Measurements from ENCODE around the gene SIN3A.
"Not testable (repeated sequence)": the region's sequence is repeated elsewhere in the genome, so short reads cannot be mapped to it uniquely, and the experiment has no call there.

The SIN3A gene

DNA sequence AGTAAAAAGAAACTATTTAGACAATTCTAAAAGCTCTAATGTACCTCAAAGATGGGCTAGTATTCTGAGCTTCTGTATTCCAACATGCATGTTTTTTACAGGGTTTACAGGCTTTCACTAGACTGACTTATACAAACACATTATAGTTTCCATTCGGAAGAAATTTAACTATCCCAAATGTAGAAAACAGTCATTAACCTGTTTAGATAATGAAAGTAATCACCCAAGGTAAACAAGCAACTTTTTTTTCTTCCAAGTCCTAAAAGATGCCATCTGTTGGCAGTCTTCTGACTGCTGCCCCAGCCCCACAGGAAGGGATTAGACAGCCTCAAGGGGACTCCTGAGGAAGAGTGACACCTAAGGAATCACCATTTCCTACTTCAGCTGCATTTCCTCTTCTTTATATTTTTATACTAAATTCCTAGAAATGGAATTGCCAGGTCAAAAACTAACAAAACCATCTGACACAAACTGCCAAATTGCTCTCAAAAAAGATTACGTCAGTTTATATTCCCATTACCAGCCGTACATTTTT is 25.5 kb downstream of the SIN3A start:
- no peaks in the 10 kb centered on the region for H3K9me3 ChIP-seq (ENCODE audit: control insufficient read depth, insufficient read depth, low read length)
- H3K9ac ChIP-seq (ENCODE audit: low read depth, low read length): no peak overlapping the region
- no peak overlapping the region for H3K4me3 ChIP-seq (ENCODE audit: low read depth, low read length)
- no peaks in the 10 kb centered on the region for H3K4me1 ChIP-seq (ENCODE audit: control insufficient read depth, insufficient read depth, low read length)
- H3K27ac ChIP-seq (ENCODE audit: low read depth, low read length): no peak overlapping the region
- H3K27me3 ChIP-seq (ENCODE audit: control insufficient read depth, insufficient read depth, low read length): no peaks in the 10 kb centered on the region
- peaks cover 79% of the 10 kb centered on the region for H3K36me3 ChIP-seq (ENCODE audit: control insufficient read depth, insufficient read depth, low read length)

DNA sequence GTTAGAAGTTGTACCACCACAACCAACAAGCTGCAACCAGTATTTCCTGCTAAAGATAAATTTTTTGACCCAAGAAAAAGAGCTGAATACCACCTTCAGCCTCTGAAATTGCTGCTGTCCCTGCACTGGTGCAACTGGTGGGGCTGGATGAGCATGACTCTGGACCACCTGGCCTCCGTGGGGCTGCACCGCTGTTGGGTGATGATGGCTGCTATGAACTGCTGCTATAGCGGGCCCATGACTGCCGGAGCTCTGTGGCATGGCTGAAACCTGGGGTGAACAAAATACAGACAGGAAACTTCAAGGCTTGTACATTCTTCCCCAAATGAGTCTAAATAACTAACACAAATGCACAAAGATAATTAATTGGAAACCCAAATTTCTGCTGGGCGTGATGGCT is 28.9 kb downstream of the SIN3A start:
- Histone ChIP-seq H3K4me3 (ENCODE audit: low read depth, low read length) (no peak overlapping the region), H3K27me3 (ENCODE audit: control insufficient read depth, insufficient read depth, low read length) (no peaks in the 10 kb centered on the region), H3K9me3 (ENCODE audit: control insufficient read depth, insufficient read depth, low read length) (no peaks in the 10 kb centered on the region), H3K9ac (ENCODE audit: low read depth, low read length) (no peak overlapping the region), H3K27ac (ENCODE audit: low read depth, low read length) (no peak overlapping the region), H3K4me1 (ENCODE audit: control insufficient read depth, insufficient read depth, low read length) (no peaks in the 10 kb centered on the region), H3K36me3 (ENCODE audit: control insufficient read depth, insufficient read depth, low read length) (peaks cover 75% of the 10 kb centered on the region)

GRCh38 chr15:75420698-75421097 is 30.8 kb downstream of the SIN3A start:
- no peaks in the 10 kb centered on the region for H3K9me3 ChIP-seq (ENCODE audit: control insufficient read depth, insufficient read depth, low read length)
- H3K27me3 ChIP-seq (ENCODE audit: control insufficient read depth, insufficient read depth, low read length): no peaks in the 10 kb centered on the region
- no peak overlapping the region for H3K4me3 ChIP-seq (ENCODE audit: low read depth, low read length)
- H3K4me1 ChIP-seq (ENCODE audit: control insufficient read depth, insufficient read depth, low read length): no peaks in the 10 kb centered on the region
- no peak overlapping the region for H3K9ac ChIP-seq (ENCODE audit: low read depth, low read length)
- H3K36me3 ChIP-seq (ENCODE audit: control insufficient read depth, insufficient read depth, low read length): peaks cover 61% of the 10 kb centered on the region
- H3K27ac ChIP-seq (ENCODE audit: low read depth, low read length): no peak overlapping the region

DNA sequence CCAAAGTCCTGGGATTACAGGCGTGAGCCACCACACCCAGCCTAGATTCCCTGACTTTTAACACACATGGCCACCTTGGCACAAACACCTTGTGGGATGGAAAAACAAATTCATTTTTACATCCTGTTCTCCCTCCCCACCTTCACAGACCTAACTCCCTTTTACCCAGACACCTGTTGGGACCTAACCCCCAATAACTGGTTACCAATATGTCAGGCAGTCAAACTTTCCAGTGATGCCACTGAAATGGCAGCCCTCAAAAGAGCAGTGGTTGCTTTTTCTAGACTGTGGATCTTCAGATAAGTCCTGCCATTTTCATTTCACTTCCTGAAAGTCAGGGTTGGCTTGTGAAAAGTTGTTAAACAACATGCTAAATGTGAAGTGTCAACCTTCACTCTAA is 34.9 kb downstream of the SIN3A start:
- no peaks in the 10 kb centered on the region for H3K9me3 ChIP-seq (ENCODE audit: control insufficient read depth, insufficient read depth, low read length)
- no peak overlapping the region for H3K27ac ChIP-seq (ENCODE audit: low read depth, low read length)
- H3K36me3 ChIP-seq (ENCODE audit: control insufficient read depth, insufficient read depth, low read length): peaks cover 71% of the 10 kb centered on the region
- H3K27me3 ChIP-seq (ENCODE audit: control insufficient read depth, insufficient read depth, low read length): no peaks in the 10 kb centered on the region
- no peaks in the 10 kb centered on the region for H3K4me1 ChIP-seq (ENCODE audit: control insufficient read depth, insufficient read depth, low read length)
- H3K9ac ChIP-seq (ENCODE audit: low read depth, low read length): no peak overlapping the region
- H3K4me3 ChIP-seq (ENCODE audit: low read depth, low read length): no peak overlapping the region

DNA sequence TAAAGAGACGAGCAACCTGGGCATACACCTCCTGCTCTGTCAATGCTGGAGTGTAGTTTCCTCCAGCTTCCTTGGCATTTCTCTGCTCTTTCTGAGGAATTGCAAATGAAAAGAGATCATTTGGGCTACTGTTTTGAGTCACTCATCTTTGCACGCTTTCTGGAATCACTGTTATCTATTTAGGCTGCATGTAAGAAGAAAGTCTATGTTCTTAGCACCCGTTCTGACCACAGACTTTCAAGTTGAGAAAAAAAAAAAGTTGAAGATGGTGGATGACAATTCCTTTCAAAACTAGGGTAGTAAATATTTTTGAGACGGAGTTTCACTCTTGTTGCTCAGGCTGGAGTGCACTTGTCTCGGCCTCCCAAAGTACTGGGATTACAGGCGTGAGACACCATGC is 41.3 kb downstream of the SIN3A start:
- no peaks in the 10 kb centered on the region for H3K27me3 ChIP-seq (ENCODE audit: control insufficient read depth, insufficient read depth, low read length)
- no peak overlapping the region for H3K9ac ChIP-seq (ENCODE audit: low read depth, low read length)
- H3K36me3 ChIP-seq (ENCODE audit: control insufficient read depth, insufficient read depth, low read length): peaks cover 94% of the 10 kb centered on the region
- no peak overlapping the region for H3K27ac ChIP-seq (ENCODE audit: low read depth, low read length)
- no peak overlapping the region for H3K4me3 ChIP-seq (ENCODE audit: low read depth, low read length)
- no peaks in the 10 kb centered on the region for H3K4me1 ChIP-seq (ENCODE audit: control insufficient read depth, insufficient read depth, low read length)
- H3K9me3 ChIP-seq (ENCODE audit: control insufficient read depth, insufficient read depth, low read length): no peaks in the 10 kb centered on the region

DNA sequence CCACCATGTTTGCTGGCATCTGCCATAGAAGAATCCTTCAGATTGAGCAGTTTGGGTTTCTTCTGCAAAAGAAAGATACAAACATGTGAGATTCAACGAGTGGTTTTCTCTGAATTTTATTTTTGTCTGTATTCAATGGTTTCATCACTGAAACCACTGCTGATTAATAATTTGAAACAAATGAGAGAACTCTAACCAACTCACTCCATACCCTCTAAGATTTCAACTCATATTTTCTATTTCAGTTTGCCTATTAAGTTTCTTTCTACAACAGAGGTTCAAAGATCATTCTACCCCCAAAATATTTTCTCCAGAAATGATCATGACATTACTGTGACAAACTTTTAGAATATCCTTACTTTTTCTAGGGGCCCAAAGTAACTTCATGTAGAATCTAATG is 44.4 kb downstream of the SIN3A start:
- peaks cover 91% of the 10 kb centered on the region for H3K36me3 ChIP-seq (ENCODE audit: control insufficient read depth, insufficient read depth, low read length)
- no peak overlapping the region for H3K27ac ChIP-seq (ENCODE audit: low read depth, low read length)
- H3K9me3 ChIP-seq (ENCODE audit: control insufficient read depth, insufficient read depth, low read length): no peaks in the 10 kb centered on the region
- no peaks in the 10 kb centered on the region for H3K4me1 ChIP-seq (ENCODE audit: control insufficient read depth, insufficient read depth, low read length)
- no peaks in the 10 kb centered on the region for H3K27me3 ChIP-seq (ENCODE audit: control insufficient read depth, insufficient read depth, low read length)
- H3K4me3 ChIP-seq (ENCODE audit: low read depth, low read length): no peak overlapping the region
- no peak overlapping the region for H3K9ac ChIP-seq (ENCODE audit: low read depth, low read length)

DNA sequence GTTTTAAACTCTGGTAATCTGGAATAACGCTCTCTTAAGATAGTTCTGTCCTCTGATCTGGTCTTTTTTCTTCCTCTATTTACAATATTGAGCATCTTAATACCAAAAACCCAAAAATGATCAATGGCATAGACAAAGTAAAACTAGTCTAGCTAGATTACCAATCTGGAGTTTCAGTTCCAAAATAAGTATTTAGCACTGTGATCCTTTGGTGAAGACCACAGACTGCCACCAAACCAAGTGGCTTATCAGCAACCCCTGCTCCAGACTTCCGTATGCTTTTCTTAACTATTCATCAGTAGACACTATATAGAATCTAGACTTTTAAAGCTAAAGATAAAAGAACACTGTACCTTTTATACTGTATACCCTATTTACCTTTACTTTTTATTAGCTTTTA is 47.6 kb downstream of the SIN3A start:
- H3K27ac ChIP-seq (ENCODE audit: low read depth, low read length): no peak overlapping the region
- no peaks in the 10 kb centered on the region for H3K4me1 ChIP-seq (ENCODE audit: control insufficient read depth, insufficient read depth, low read length)
- H3K27me3 ChIP-seq (ENCODE audit: control insufficient read depth, insufficient read depth, low read length): no peaks in the 10 kb centered on the region
- no peak overlapping the region for H3K4me3 ChIP-seq (ENCODE audit: low read depth, low read length)
- H3K9ac ChIP-seq (ENCODE audit: low read depth, low read length): no peak overlapping the region
- no peaks in the 10 kb centered on the region for H3K9me3 ChIP-seq (ENCODE audit: control insufficient read depth, insufficient read depth, low read length)
- peaks cover 89% of the 10 kb centered on the region for H3K36me3 ChIP-seq (ENCODE audit: control insufficient read depth, insufficient read depth, low read length)

DNA sequence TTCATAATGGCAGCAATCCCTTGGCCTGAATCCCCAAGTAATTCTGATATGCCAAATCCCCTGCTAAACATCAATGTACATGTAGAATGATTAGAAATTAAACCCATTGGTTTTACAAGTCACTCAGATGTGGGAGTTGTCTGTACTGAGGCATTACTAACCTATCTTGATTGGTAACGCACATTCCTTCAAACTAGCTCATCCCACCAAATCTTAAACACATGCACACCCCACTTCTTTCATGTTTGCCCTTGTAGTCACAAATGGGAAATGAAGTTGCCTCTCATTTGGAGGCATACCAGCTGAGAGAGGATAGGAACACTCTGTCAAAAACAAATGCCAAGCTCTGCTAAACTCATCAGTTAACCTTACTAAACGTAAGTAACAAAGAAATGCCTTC is 54.0 kb downstream of the SIN3A start:
- no peaks in the 10 kb centered on the region for H3K4me1 ChIP-seq (ENCODE audit: control insufficient read depth, insufficient read depth, low read length)
- H3K27me3 ChIP-seq (ENCODE audit: control insufficient read depth, insufficient read depth, low read length): no peaks in the 10 kb centered on the region
- no peaks in the 10 kb centered on the region for H3K9me3 ChIP-seq (ENCODE audit: control insufficient read depth, insufficient read depth, low read length)
- H3K9ac ChIP-seq (ENCODE audit: low read depth, low read length): no peak overlapping the region
- no peak overlapping the region for H3K27ac ChIP-seq (ENCODE audit: low read depth, low read length)
- H3K4me3 ChIP-seq (ENCODE audit: low read depth, low read length): no peak overlapping the region
- H3K36me3 ChIP-seq (ENCODE audit: control insufficient read depth, insufficient read depth, low read length): peaks cover 97% of the 10 kb centered on the region

- Histone ChIP-seq H3K36me3 (ENCODE audit: control insufficient read depth, insufficient read depth, low read length) (peaks cover 100% of the 10 kb centered on the region), H3K4me1 (ENCODE audit: control insufficient read depth, insufficient read depth, low read length) (no peaks in the 10 kb centered on the region), H3K9me3 (ENCODE audit: control insufficient read depth, insufficient read depth, low read length) (no peaks in the 10 kb centered on the region), H3K27ac (ENCODE audit: low read depth, low read length) (peak overlapping the region; percentile 6), H3K4me3 (ENCODE audit: low read depth, low read length) (no peak overlapping the region), H3K9ac (ENCODE audit: low read depth, low read length) (no peak overlapping the region), H3K27me3 (ENCODE audit: control insufficient read depth, insufficient read depth, low read length) (no peaks in the 10 kb centered on the region)
Measured at GRCh38 chr15:75389791-75390382, 61.6 kb downstream of the SIN3A start.

DNA sequence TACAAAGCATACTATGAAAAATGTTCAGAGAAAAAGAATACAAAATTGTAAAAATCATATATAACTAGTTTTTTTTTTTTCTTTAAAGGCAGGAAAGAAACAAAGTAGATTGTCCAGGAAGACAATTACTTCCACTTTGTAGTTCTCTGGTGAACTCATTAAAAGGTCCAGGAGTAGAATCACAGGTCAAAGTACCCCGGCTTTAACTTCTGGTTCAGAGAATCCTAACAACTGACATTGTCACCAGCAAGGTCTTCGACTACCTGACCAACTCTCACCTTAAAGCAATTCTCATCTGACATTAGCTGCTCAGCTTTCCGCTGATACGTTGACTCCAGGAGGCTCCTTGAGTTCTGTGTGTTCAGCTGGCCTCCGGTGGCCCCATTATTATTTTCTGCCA is 67.5 kb downstream of the SIN3A start:
- peaks cover 97% of the 10 kb centered on the region for H3K36me3 ChIP-seq (ENCODE audit: control insufficient read depth, insufficient read depth, low read length)
- H3K27ac ChIP-seq (ENCODE audit: low read depth, low read length); H3K27me3 ChIP-seq (ENCODE audit: control insufficient read depth, insufficient read depth, low read length); H3K9ac ChIP-seq (ENCODE audit: low read depth, low read length); H3K9me3 ChIP-seq (ENCODE audit: control insufficient read depth, insufficient read depth, low read length); H3K4me1 ChIP-seq (ENCODE audit: control insufficient read depth, insufficient read depth, low read length); H3K4me3 ChIP-seq (ENCODE audit: low read depth, low read length): not testable (repeated sequence)

DNA sequence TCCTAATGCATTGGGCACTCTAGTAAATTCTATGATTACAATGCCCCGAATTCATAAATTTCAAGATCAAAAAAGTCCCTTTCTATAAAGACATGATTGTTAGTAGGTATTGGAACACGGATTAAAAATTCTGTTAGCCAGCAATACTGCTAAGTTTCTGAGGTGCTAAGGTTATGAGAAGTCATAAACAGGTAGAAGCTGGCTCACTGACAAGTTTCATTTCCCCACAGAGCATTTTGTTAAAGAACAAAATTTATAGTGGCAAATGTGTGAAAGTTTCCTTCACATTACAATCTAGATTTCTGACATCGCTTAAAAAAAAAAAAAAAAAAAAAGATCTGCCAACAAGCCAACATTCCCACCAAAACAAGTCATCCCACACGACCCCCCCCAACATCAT is 70.7 kb downstream of the SIN3A start:
- Histone ChIP-seq H3K4me1 (ENCODE audit: control insufficient read depth, insufficient read depth, low read length) (no peaks in the 10 kb centered on the region), H3K4me3 (ENCODE audit: low read depth, low read length) (no peak overlapping the region), H3K36me3 (ENCODE audit: control insufficient read depth, insufficient read depth, low read length) (peaks cover 94% of the 10 kb centered on the region)

More for the DNA sequence above, 70.7 kb downstream of the SIN3A start:
- Histone ChIP-seq H3K27ac (ENCODE audit: low read depth, low read length) (no peak overlapping the region), H3K9me3 (ENCODE audit: control insufficient read depth, insufficient read depth, low read length) (no peaks in the 10 kb centered on the region), H3K27me3 (ENCODE audit: control insufficient read depth, insufficient read depth, low read length) (no peaks in the 10 kb centered on the region), H3K9ac (ENCODE audit: low read depth, low read length) (no peak overlapping the region)

Data from HUES48 (cell line).